NCI-H510A treated with DMSO at 0.1 percent for 48 hours (cell line): ENCODE data around the gene CLTRN.
A peak's percentile ranks its signal among the peaks of the same experiment; 100 is the strongest.
"Not testable (repeated sequence)": the region's sequence is repeated elsewhere in the genome, so short reads cannot be mapped to it uniquely, and the experiment has no call there.

Experiments
- DNase-seq: peaks from one replicate; lab custom pipeline; 2025; lab: John Stamatoyannopoulos, UW

The CLTRN gene, protein sequence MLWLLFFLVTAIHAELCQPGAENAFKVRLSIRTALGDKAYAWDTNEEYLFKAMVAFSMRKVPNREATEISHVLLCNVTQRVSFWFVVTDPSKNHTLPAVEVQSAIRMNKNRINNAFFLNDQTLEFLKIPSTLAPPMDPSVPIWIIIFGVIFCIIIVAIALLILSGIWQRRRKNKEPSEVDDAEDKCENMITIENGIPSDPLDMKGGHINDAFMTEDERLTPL

DNA sequence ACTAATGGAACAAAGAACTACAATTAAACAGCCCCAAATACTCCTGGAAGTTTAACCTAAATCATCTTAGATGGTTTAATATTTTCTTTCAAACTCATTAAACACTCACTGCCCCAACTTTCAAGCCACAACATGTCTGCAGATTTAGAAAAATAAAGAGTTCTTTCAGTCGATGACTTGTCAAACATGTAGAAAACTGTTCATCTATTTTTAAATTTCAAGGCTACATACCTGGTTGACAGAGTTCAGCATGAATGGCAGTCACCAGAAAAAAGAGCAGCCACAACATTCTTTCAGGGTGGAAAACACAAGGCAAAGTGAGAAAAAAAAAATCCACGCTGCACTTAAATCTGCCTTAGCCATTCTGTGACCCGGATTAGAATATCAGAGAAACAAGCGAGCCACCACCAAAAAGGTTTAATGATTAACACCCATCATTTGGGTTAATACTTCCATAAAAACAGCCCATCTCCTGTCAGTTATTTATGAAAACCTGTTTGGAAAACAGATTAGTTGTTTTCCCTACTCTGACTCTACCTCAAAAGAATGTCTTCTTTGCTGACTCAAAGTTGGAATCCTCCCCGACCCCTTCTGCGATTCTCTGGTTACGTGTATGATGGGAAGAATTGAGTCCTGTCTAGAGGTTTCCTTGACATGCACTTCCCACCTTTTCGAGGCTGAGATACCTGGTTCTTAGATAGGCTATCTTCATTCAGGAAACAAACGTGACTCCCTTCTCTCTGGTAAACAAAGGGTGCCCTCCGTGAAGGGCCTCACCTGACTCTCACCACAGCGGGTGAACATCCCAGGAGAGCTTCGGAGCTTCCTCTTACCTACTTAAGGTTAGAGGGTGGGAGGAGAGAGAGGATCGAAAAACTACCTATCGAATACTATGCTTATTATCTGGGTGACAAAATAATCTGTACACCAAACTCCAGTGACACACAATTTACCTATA lies at the start of gene CLTRN:
TSS of gene CLTRN (minus strand) at position 319 of the 958 bp plus-strand sequence. CDS start at position 289, 30 bp downstream.
- no peak for DNase-seq

DNA sequence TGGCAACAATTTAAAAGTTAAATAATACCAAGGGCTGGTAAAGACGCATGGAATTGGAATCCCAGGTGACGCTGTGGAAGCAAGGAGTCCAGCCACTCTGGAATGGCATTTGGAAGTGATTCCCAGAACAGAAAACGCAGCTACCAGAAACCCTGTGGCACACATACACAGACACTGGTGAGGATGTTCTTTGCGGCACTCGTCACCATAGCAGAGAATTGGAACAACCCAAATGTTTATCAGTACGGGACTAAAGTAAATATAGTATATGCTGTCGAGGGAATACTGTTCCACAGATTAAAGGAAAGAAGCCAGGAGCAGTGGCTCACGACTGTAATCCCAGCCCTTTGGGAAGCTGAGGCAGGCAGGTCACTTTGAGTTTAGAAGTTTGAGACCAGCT lies 39.7 kb upstream of the CLTRN start:
- DNase-seq, result not testable (repeated sequence)

GRCh38 chrX:15703809-15704208 lies 39.2 kb upstream of the CLTRN start:
- not testable (repeated sequence) for DNase-seq

DNA sequence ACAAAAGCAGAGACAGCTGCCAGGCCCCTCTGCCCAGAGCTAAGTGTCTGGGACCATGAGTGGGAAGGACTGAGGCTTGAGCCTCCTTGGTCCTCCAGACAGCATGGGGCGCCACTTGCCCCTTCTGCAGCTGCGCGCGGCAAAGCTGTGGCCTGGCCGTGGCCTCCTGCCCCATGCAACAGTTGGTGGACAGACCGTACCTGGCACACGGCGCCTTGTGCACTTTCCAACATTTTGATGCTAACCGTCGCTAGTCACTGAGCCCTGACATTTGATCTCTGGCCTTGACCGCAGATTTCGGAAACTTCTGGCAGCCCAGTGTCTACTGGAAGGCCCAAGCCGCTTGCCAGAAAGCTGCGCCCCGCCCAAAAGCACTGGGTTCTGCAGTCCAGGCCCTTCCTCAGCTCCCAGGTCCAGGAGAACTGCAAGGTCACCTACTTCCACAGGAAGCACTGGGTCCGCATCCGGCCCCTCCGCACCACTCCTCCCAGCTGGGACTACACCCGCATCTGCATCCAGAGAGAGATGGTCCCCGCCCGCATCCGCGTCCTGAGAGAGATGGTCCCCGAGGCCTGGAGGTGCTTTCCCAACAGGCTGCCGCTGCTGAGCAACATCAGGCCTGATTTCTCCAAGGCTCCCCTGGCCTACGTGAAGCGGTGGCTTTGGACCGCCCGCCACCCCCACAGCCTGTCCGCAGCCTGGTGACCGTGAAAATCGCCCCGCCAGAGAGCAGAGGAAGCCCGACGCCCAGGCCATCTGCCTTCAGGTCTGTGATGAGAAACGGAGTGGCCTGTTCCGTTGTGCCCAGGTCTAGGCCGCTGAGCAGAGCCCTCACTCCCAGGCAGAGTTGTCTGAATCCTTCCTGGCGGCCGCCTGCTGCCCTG lies 38.1 kb upstream of the CLTRN start:
- DNase-seq, result no peak

DNA sequence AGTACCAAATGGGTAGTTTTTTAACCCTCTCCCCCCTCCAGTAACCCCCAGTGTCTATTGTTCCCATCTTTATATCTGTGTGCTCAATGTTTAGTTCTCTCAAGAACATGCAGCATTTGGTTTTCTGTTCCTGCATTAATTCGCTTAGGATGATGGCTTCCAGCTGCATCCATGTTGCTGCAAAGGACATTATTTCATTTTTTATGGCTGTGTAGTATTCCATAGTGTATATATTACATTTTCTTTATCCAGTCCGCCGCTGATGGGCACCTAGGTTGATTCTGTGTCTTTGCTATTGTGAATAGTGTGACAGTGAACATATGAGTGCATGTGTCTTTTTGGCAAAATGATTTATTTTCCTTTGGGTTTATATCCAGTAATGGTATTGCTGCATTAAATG lies 31.9 kb upstream of the CLTRN start:
- DNase-seq, result no peak

DNA sequence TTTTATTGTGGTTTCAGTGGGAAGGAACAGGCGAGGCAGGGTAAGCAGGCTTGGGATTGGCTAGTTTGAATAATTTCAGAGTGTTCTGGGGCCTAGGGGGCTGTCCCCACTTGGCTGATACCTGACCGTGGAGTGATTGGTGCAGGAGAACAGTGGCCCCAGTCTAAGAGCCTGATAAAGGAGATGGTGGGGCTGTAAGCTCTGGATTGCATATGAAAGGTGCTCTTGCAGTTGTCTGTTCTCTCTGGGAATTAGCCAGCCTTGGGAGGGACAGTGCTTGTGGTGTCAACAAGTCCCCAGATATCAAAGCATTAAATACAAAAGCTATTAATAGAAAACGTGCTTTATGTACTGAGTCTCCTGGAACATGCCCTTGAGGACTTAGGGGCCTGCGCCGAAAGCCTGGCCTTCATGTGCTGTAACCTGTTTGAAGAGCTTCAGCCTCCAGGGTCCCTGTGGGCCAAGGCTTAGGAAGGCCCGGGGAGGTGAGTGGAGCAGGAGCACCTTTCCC lies 30.4 kb upstream of the CLTRN start:
- DNase-seq, result no peak

- peak; percentile 46 for DNase-seq
Measured at GRCh38 chrX:15686818-15687685, 22.4 kb upstream of the CLTRN start.

GRCh38 chrX:15683193-15683592 lies 18.6 kb upstream of the CLTRN start:
- DNase-seq, result no peak

DNA sequence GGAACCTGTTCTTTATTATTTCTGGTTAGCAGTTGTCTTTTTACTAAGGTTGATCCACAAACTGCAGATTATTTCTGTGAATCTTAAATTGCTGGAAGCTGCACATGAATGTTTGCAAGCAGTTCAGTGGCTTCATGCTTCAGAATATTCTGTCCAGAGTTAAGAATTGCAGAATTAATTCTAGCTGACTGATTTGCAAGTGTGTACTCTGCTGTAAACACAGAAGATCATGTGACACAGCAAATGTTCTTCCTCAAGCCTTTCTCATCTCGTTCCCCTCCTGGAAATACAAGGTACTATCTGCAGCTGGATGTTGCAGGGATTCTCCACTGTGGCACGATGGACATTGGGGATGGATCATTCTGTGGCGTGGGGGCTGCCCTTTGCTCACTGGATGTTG lies 16.8 kb upstream of the CLTRN start:
- DNase-seq, result no peak

DNA sequence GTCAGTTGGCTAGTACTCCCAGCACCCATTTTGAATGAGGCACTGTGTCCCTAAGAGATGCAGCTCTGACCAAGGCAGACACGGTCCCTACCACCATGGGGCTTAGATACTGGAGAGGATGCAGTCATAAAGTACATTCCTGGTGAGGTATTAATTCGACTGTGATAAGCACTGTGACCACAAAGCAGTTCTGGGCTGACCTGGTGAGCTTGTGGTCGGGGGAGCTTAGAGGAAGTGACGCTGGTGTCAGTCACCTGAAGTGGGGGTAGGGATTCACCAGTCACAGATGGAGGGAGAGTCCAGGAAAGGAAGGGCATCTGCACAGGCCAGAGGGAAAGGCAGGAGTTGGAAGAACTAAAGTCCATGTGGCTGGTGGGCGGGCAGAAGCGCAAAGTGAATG lies 15.8 kb upstream of the CLTRN start:
- no peak for DNase-seq

DNA sequence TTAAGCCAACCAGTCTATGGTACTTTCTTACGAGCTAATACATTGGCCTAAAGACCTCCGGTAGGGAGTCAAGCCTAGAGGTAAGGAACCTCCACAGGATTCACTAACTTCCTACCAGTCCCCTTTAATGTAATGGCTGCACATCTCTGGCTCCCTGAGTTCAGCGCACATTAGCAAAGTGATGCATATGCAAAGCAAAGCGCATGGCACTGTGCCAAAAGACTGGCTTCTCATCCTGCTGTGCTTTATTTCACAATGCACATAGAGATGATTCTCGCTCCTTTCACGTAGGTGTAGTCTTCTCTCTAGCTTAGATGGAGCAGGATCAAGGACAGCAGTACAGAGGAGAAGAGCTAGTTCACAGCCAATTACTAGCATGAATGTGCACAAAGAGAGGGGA lies 14.6 kb upstream of the CLTRN start:
- DNase-seq, result no peak

DNA sequence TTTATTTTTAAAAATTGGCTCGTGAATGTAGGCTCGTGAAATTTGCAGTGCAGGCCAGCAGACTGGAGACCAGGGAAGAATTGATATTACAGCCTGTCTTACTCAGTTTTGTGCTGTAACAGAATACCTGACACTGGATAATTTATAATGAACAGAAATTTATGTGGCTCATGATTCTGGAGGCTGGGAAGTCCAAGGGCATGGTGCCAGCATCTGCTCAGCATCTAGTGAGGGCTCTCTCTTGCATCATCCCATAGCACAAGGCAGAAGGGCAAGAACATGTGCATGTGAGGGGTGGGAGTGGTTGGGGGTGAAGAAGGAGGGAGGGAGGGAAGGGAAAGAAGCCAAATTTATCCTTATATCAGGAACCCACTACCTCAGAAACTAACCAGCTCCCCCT lies 13.7 kb upstream of the CLTRN start:
- no peak for DNase-seq

DNA sequence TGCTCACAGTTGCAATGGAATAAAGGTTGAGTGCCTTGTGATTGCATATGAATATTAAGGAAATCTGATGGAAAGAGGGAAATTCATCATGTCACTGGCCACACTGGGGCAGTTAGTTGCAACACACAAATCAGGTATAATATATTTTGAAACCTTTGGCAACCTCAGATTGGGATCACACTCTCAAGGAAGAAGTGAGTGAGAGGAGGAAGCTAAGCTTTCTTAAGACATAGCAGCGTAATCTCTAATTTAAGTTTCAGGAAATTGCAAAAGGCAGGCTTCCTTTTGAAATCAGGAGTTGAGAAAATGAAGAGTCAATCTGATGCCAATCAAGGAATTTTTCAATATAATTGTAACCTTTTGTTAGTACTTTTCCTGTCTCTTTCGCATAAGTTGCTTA lies 12.3 kb upstream of the CLTRN start:
- DNase-seq, result no peak

- DNase-seq, result peak; percentile 87
Measured at GRCh38 chrX:15675490-15675921, 10.9 kb upstream of the CLTRN start.

DNA sequence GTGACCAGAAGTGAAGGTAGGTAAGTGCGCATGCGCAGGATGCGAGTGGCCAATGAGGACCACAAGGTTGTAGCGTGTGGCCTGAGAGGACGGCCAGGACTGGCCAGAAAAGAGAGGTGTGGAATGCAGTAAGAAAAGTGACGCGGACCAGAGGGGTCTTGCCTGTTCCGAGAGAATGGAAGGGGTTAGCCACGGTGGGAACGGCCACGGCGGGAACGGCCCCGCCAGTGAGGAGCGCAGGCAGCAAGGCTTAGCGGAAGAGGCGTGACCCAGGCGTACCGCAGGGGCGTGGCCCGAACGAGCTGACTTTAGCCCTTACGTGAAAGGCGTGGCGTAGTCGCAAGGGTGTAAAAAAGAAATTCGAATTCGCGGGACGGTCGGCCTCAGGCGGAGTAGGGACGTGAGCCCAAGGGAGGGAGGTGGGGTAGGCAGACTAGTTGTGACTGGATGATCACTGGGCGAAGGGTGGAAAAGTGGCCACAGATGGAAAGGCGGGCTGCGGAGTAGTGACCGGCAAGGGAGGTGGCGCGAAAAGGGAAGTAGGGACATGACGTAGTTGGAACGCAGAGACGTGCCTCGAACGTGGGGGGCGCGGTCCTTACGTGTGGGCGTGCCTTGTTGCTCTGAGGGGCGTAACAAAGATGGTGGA lies 10.4 kb upstream of the CLTRN start:
- peak; percentile 90 for DNase-seq

GRCh38 chrX:15674514-15674840 lies 9.9 kb upstream of the CLTRN start:
- no peak for DNase-seq

- DNase-seq, result no peak
Measured at GRCh38 chrX:15673970-15674369, 9.4 kb upstream of the CLTRN start.

- no peak for DNase-seq
Measured at GRCh38 chrX:15672881-15673280, 8.3 kb upstream of the CLTRN start.

- DNase-seq, result no peak
Measured at GRCh38 chrX:15663439-15663838, 1.2 kb downstream of the CLTRN start.

DNA sequence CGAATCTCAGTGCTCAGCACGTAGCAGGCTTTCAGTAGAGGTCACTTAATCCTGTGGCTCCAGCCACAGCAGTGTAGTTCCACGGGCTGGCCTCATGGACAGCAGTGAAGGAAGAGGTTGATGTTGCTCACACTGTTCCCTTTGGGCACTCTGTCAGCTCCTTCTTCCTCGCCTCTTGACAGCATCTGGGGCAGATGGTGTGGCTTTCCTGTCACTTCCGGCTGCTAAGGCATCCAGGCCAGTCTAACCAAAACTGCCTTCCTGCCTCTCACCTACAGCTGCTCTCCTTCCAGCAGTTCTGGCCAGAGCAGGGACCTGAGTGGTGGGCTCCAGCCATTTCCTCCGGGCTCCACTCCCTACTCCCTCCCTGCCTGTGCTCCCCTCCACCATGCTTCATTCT lies 9.8 kb downstream of the CLTRN start:
- DNase-seq, result not testable (repeated sequence)

- no peak for DNase-seq
Measured at GRCh38 chrX:15653961-15654360, 10.6 kb downstream of the CLTRN start.
